NCI-H1048 (cell line): Measurements from ENCODE around the gene TSNAX.
"Not testable (repeated sequence)": the region's sequence is repeated elsewhere in the genome, so short reads cannot be mapped to it uniquely, and the experiment has no call there.

Source experiments
- DNase-seq: peaks from one replicate; lab custom pipeline; 2025; lab: John Stamatoyannopoulos, UW

Gene TSNAX

GRCh38 chr1:231561647-231562383 is 33.3 kb downstream of the TSNAX start:
- no peak for DNase-seq

- DNase-seq, result no peak
These were observed 34.8 kb downstream of the TSNAX start for GRCh38 chr1:231563247-231563646.

DNA sequence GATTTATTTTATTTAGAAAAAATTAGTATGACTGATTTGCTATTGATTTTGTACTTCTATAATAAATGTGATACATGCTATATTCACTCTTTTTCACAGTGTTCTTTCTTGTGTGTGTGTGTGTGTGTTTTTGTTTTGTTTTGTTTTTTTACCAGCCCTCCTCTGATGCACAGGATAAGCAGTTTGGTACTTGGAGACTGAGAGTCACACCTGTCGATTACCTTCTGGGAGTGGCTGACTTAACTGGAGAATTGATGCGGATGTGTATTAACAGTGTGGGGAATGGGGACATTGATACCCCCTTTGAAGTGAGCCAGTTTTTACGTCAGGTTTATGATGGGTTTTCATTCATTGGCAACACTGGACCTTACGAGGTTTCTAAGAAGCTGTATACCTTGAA is 35.9 kb downstream of the TSNAX start:
- DNase-seq, result no peak

GRCh38 chr1:231566496-231566895 is 38.0 kb downstream of the TSNAX start:
- DNase-seq, result no peak

DNA sequence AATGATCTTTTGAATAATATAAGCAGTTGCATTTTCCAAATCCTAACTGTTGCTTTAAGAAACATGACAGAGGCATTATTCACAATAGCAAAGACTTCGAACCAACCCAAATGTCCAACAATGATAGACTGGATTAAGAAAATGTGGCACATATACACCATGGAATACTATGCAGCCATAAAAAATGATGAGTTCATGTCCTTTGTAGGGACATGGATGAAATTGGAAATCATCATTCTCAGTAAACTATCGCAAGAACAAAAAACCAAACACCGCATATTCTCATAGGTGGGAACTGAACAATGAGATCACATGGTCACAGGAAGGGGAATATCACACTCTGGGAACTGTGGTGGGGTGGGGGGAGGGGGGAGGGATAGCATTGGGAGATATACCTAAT is 41.8 kb downstream of the TSNAX start:
- DNase-seq, result not testable (repeated sequence)

GRCh38 chr1:231571904-231572303 is 43.4 kb downstream of the TSNAX start:
- DNase-seq, result no peak

DNA sequence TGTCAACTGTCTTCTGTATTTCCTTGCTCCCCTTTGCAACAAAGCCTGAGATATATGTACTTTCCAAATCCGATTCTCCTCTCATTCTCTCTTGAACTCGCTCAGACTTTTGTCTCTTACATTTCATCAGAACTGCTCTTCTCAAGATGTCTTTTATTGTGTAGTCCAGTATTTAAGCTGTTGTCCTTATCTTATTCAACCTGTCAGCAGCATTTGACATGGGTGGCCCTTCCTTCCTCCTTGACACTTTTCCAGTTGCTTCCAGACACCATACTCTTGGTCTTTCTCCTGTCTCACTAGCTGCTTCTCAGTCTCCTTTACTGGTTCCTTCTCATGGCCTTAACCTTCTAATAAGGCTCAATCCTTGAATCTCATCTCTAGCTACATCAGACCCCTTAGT is 47.0 kb downstream of the TSNAX start:
- DNase-seq, result no peak

- DNase-seq, result no peak
These were observed 48.6 kb downstream of the TSNAX start for GRCh38 chr1:231576804-231577718.

- DNase-seq, result no peak
These were observed 52.4 kb downstream of the TSNAX start for GRCh38 chr1:231580874-231581273.

- DNase-seq, result no peak
These were observed 53.4 kb downstream of the TSNAX start for GRCh38 chr1:231581859-231582258.

DNA sequence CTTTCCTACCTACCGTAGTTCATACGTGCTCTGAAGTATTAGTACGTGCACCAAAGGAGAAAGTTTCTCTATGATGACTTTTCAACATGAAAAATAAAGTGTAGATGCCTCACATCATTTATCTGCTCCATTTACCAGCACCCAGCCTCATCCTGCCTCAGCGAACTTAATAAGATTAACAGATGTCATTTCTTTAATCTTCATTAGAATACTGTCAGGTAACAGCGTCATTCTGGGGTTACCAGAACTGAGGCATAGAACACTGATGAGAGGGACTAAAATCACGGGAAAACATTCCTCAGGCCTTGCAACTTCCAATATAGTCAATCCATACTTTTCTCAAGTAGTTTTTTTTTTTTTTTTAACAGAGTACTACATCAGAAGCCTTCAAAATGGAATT is 54.9 kb downstream of the TSNAX start:
- DNase-seq, result no peak

- DNase-seq, result no peak
These were observed 55.6 kb downstream of the TSNAX start for GRCh38 chr1:231584117-231584516.

DNA sequence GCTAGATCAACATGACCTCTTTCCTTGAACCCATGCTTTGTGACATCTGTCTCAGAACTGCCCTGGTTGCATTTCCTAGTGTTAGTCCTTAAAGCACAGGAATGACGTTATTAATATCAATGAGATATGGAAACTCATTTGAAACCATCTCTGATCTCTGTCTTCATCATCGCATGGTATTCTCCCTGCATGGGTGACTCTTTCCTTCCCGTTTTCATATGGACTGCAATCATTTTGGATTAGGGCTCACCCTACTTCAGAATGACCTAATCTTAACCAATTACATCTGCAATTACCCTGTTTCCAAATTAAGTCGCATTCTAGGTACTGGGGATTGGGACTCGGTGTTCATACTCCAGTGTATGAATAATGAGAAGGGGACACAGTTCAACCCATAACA is 56.5 kb downstream of the TSNAX start:
- no peak for DNase-seq

DNA sequence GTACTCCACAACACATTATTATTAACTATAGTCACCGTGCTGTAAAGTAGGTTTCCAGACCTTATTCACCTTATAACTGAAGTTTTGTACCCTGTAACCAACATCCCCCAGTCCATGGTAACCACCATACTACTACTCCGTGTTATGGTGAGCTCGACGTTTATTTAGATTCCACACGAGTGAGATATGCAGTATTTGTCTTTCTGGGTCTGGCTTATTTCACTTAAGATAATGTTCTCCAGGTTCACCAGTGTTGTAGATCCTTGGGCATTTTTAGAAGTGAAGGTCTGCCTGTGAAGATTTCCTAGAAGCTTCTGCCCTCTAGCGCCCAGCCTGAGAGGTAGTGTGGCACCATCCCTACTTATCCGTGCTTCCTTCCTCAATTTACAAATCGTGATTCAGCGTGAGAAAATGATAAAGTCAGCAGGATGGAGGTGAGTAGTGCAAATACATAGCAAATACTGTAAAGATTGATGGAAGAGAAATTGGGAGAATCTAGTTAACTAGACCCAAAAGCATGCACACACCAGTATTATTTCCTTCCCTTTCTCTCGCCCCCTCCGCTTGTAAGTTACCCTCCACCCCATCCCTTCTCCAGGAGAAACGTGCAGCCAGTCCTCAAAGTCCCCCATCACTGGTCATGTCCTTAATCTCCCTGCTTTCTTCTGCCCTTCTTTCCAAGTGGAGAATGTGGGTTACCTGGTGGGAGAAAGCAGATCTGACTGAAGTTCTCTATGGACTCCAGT is 62.2 kb downstream of the TSNAX start:
- peak; percentile 22 for DNase-seq

DNA sequence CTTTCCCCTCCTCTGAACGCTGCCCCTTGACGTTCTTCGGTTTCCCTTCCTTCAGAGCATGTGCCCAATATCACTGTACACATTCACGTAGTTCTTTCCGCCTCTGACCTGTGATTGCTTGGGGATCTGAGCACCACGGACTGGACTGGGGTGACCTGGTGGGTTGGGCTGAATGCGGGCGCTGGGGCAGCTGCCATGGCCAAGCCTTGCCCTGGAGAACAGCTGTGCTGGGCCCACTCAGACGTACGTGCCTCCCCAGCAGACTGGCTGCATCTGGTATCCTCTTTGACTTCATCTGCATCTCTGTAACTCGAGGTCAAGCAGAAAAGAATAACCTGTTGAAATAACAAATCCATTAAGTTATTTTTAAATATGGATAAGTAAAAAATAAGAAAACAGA is 63.0 kb downstream of the TSNAX start:
- DNase-seq, result no peak

DNA sequence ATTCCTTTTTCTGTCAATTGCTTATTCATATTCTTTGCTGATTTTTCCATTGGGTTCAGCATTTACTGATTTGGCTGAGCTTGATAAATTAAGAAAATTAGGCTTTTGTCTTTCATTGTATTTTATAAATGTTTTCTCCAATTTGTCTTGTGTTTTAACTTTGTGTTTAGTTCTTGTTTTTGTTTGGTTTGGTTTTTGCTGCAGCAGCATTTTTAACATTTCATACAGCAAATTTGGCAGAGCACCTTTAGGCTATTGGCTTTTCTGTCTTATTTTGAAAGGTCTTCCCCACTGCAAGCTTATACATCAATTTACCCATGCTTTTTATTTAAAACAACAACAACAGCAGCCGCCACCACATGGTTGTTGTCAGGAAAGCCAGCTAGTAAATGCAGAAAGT is 64.3 kb downstream of the TSNAX start:
- no peak for DNase-seq

GRCh38 chr1:231593264-231593663 is 64.8 kb downstream of the TSNAX start:
- DNase-seq, result not testable (repeated sequence)

- DNase-seq, result no peak
These were observed 65.7 kb downstream of the TSNAX start for GRCh38 chr1:231594123-231594522.

GRCh38 chr1:231594749-231595148 is 66.3 kb downstream of the TSNAX start:
- no peak for DNase-seq

GRCh38 chr1:231596337-231596791 is 67.9 kb downstream of the TSNAX start:
- no peak for DNase-seq

DNA sequence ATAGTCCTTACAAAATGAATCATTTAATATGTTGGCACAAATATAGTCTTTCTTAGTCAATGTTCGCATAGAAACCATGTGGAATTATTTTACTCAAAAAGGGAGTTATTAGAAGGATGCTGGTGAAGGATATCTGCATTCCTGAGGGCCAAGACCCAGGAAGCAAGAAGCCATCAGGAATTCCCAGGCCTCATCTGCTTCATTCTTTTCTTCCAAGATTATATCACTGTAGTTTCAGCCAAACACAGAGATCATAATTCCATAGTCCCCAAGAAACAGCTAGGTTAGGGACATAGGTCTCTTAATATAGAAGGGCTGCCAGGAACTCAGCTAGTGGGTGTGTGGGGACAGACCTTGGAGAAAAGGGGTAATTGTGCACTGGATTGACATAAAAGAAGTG is 69.5 kb downstream of the TSNAX start:
- no peak for DNase-seq

DNA sequence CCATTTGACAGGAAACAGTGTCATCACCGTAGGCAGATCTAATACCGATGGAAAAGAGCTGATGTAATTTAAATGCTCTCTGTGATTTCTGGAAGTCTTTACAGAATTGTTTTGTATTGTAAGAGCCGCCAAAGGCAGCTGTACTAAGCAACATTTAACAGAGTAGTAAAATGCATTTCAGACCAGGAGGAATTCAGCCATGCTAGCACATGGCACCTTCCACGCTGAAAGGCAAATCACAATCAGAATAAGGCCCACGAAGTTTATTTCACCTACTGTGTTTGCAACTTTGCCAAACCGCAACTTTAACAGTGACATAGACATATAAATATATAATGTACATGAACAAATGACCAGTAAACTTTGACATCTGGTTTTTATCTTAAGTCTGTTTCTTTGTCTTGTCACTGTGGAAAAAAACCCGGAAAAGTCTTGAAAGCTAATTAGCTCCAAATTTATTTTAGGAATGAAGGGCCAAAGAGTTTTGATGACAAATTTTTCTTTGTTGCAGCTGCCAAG is 72.0 kb downstream of the TSNAX start:
- no peak for DNase-seq
